Measurements from ENCODE around the gene LLGL2.

The LLGL2 gene

GRCh38 chr17:75611851-75612429 is 86.4 kb downstream of the LLGL2 start:
- no peak for DNase-seq (ENCODE audit: low read depth in 1 of 2, low spot score in 1 of 2)

GRCh38 chr17:75612906-75613626 is 87.6 kb downstream of the LLGL2 start:
- DNase-seq (ENCODE audit: low read depth in 1 of 2, low spot score in 1 of 2), result no peak

GRCh38 chr17:75614006-75614405 is 88.5 kb downstream of the LLGL2 start:
- no peak for DNase-seq (ENCODE audit: low read depth in 1 of 2, low spot score in 1 of 2)

GRCh38 chr17:75614556-75615270 is 89.2 kb downstream of the LLGL2 start:
- DNase-seq (ENCODE audit: low read depth in 1 of 2, low spot score in 1 of 2), result no peak

- no peak for DNase-seq (ENCODE audit: low read depth in 1 of 2, low spot score in 1 of 2)
Measured at GRCh38 chr17:75615301-75615700, 89.8 kb downstream of the LLGL2 start.

- DNase-seq (ENCODE audit: low read depth in 1 of 2, low spot score in 1 of 2), result no peak
Measured at GRCh38 chr17:75616521-75617122, 91.1 kb downstream of the LLGL2 start.

GRCh38 chr17:75617218-75617617 is 91.7 kb downstream of the LLGL2 start:
- no peak for DNase-seq (ENCODE audit: low read depth in 1 of 2, low spot score in 1 of 2)

GRCh38 chr17:75617675-75618074 is 92.2 kb downstream of the LLGL2 start:
- DNase-seq (ENCODE audit: low read depth in 1 of 2, low spot score in 1 of 2), result no peak

- no peak for DNase-seq (ENCODE audit: low read depth in 1 of 2, low spot score in 1 of 2)
Measured at GRCh38 chr17:75619506-75620431, 94.3 kb downstream of the LLGL2 start.

- no peak for DNase-seq (ENCODE audit: low read depth in 1 of 2, low spot score in 1 of 2)
Measured at GRCh38 chr17:75621489-75621888, 96.0 kb downstream of the LLGL2 start.

GRCh38 chr17:75622076-75622475 is 96.6 kb downstream of the LLGL2 start:
- DNase-seq (ENCODE audit: low read depth in 1 of 2, low spot score in 1 of 2), result no peak

- no peak for DNase-seq (ENCODE audit: low read depth in 1 of 2, low spot score in 1 of 2)
Measured at GRCh38 chr17:75622771-75623273, 97.3 kb downstream of the LLGL2 start.

- DNase-seq (ENCODE audit: low read depth in 1 of 2, low spot score in 1 of 2), result no peak
Measured at GRCh38 chr17:75623386-75623785, 97.9 kb downstream of the LLGL2 start.

GRCh38 chr17:75624021-75624420 is 98.5 kb downstream of the LLGL2 start:
- DNase-seq (ENCODE audit: low read depth in 1 of 2, low spot score in 1 of 2), result no peak
